ELR (cell line): ENCODE results near the gene TBP.
"Not testable (repeated sequence)": the region's sequence is repeated elsewhere in the genome, so short reads cannot be mapped to it uniquely, and the experiment has no call there.

Experiments
- DNase-seq: peaks from one replicate; pipeline ENCODE4 v3.0.0-alpha.2; 2015; ENCODE audit warnings: low read depth

Gene TBP

DNA sequence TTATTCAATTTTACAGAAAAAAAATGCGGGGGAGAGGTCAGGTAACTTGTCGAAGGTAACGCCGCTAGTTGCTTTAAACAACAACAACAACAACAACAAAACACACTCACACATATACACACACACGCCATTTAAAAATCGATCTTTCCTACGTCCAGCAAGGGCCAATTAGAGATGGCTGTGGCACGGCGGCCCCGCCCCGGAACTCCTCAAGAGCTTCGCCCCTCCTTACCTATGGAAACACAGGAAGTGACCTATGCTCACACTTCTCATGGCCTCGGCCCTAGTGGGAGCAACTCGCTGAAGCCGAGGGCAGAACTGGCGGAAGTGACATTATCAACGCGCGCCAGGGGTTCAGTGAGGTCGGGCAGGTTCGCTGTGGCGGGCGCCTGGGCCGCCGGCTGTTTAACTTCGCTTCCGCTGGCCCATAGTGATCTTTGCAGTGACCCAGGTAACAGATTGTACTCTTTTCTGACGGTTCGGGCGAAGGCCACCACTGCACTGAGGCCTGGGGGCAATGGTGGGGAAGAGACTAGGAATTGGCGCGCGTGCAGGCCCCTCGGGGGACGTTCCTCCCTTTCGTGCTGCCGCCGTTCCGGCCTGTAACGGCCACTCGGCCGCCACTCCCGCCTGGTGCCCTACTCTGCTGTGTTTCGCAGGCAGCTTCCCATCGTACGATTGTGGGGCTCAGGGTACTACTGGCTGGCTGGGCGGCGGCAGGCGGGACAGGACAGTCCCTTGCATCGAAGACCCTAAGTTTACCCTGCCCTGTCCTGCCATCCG, at the start of gene TBP:
Gene TBP (plus strand): TSS at position 357 of the 783 bp plus-strand sequence. CDS start 2,661 bp downstream, outside the sequence.
- DNase-seq: peak; percentile 99

GRCh38 chr6:170504479-170504878, 49.7 kb upstream of the TBP start:
- no peak for DNase-seq

- DNase-seq: no peak
Observed at GRCh38 chr6:170505306-170505705, 48.9 kb upstream of the TBP start.

DNA sequence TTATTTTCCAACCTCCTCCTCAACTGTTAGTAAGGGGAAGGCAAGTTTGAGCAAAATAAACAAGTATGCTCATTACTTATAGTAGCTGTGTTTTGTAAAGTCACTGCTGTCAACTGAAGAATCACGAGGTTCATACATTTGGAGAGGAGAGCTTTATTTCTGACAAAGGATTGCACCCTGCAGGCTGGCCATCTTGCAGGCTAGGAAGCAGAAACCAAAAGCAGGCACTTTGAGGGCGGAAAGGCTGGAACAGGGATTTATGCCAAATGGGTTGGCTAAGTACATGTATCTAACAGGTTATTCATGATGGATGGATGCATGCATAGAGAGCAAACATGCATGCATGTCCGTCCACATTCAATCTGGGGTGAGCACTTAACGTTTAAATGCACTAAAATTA, 47.7 kb upstream of the TBP start:
- DNase-seq: no peak

- not testable (repeated sequence) for DNase-seq
Observed at GRCh38 chr6:170507728-170508127, 46.4 kb upstream of the TBP start.

- DNase-seq: not testable (repeated sequence)
Observed at GRCh38 chr6:170508275-170508674, 45.9 kb upstream of the TBP start.

DNA sequence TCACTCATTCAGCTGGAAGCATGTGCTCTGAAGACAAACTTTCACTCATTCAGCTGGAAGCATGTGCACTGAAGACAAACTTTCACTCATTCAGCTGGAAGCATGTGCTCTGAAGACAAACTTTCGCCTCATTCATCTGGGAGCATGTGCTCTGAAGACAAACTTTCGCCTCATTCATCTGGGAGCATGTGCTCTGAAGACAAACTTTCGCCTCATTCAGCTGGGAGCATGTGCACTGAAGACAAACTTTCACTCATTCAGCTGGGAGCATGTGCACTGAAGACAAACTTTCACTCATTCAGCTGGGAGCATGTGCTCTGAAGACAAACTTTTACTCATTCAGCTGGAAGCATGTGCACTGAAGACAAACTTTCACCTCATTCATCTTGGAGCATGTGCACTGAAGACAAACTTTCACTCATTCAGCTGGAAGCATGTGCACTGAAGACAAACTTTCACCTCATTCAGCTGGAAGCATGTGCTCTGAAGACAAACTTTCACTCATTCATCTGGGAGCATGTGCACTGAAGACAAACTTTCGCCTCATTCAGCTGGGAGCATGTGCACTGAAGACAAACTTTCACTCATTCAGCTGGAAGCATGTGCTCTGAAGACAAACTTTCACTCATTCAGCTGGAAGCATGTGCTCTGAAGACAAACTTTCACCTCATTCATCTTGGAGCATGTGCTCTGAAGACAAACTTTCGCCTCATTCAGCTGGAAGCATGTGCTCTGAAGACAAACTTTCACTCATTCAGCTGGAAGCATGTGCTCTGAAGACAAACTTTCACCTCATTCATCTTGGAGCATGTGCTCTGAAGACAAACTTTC, 45.1 kb upstream of the TBP start:
- not testable (repeated sequence) for DNase-seq

GRCh38 chr6:170509723-170510018, 44.5 kb upstream of the TBP start:
- DNase-seq: no peak

DNA sequence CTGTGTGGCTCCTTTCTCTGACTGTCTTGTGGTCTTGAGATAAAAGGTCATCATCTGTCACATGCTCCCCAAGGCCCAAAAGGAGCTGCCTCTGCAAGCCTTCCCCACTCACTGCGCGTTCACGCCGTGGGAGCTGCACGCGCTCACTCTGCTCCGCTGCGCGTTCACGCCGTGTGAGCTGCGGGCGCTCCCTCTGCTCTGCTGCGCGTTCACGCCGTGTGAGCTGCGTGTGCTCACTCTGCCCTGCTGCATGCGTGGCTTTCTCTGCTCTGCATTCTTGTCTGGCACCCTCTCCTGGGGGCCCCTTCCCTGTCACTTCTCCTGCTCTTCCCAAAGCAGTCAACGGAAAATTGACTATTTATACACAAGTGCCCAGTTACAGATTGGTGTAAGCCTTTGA, 43.5 kb upstream of the TBP start:
- DNase-seq: no peak

GRCh38 chr6:170512249-170512648, 41.9 kb upstream of the TBP start:
- no peak for DNase-seq

DNA sequence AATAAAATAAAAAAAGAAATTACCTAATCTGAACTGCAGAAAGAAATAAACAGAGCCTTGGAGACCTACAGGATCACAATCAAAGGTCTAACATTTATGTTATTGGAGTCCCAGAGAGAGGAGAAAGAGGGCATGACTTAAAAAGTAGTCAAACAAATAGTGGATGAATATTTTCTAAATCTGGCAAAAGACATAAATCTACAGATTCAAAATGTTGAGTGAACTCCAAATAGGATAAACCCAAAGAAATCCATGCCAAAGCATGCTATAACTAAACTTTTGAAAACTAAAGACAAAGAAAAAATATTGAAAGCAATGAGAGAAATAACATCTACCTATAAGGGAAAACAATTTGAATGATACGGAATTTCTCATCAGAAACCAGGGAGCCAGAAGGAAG, 39.3 kb upstream of the TBP start:
- DNase-seq: no peak

GRCh38 chr6:170516783-170517616, 37.2 kb upstream of the TBP start:
- DNase-seq: peak; percentile 85

DNA sequence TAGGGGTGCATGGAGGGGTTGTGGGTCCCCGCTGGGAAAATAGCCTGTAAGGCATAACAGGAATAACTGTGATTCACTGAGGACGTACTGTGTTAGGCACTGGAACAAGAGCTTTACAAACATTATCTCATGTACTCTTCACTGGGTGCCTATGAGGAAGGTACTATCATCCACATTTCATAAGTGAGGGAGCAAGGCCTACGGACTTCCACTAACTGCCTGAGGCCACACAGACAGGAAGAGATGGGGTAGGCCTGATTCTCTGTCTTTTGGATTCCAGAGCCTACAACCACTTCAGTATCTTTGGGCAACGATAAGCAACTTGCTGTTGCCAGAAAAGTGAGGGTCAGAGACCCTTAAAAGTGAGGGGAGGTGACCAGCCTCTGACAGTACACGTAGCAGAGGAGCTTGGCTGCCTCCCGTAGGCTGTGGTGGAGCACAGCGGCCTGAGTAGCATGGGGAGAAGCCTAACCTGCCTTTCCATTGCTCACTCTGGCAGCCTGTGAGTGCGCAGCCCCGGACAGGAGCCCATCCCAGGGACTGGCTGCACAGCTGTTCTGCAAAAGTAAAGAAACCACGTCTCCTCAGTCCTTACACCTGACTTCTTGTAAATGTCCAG, 31.5 kb upstream of the TBP start:
- peak; percentile 32 for DNase-seq

DNA sequence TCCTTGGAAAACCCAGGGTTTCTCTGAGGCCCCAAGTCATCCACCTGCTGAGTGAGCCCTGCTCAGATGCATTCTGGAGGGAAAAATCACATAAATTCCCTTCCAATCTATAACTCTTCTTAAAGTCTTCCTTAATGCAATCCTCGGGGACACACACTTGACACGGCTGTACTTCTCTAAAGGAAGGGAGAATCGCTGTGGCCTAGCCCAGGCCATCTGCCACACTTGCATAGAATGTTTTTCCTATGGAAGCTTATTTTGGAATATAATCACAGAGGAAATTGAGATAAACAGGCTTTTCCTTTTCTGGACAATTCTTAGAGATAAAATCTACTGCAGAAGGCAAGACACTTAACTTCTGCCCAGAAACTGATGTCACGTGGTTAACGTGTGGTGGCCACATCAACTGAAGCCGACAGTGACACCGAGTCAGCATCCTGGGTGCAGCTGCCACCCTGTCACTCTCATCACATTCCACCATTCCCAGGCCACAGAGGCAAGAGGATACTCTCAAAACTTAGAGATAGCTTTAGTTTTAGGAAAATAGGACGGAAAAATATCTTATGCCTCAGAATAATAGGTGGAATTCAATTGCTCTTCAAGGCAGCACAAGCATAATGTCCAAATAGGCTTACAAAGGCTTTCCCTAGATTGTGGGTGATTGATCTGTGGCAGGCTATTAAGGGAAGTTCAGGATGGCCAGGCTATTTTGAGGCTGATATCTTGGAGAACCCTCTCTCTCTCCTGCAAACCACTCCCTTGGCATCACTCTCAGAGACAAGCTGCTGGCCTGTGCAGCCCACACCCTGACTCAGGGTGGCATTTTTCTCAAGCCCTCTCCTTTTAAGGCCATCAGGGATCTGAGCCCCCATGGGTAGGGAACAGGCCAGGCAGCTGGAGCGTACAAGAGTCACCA, 30.7 kb upstream of the TBP start:
- no peak for DNase-seq

DNA sequence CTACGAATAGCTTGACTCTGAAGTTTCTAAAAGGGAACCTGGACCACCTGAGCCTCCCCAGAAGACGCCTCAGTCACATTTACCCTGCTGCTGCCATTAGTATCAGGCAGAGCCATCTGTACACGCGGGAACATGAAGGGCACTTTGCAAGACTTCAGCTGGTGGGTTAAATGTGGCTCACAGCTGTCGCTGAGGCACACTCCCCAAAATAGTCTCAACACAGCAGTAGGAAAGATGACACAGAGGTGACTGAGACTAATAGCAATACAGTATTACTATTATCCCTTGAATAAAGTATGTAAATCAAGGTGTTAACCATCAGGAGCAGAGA, 30.0 kb upstream of the TBP start:
- no peak for DNase-seq

DNA sequence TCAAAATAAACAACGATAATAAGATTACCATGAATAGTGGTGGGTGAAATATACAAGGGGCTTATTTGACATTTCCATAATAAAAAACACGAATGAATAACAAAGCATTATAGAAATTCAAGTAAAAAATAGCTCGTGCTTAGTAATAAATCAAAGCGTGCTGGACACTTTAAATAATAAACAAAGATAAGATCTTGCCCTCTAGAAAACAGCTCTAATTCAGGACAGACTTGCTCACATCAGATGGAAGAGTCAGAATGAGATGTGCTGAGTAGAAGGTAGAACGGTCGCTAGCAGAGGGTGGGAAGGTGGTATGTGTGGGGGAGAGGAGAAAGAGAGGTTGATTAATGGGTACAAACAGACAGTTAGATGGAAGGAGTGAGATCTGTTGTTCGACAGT, 28.4 kb upstream of the TBP start:
- no peak for DNase-seq

DNA sequence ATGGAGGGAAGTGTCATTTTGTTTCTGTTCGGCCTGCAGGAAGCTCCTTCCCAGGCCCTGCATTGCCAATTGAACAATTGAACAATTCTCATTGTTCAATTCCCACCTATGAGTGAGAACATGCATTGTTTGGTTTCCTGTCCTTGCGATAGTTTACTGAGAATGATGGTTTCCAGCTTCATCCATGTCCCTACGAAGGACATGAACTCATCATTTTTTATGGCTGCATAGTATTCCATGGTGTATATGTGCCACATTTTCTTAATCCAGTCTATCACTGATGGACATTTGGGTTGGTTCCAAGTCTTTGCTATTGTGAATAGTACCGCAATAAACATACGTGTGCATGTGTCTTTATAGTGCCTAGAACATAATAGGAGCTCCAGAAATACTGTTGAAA, 26.2 kb upstream of the TBP start:
- not testable (repeated sequence) for DNase-seq

DNA sequence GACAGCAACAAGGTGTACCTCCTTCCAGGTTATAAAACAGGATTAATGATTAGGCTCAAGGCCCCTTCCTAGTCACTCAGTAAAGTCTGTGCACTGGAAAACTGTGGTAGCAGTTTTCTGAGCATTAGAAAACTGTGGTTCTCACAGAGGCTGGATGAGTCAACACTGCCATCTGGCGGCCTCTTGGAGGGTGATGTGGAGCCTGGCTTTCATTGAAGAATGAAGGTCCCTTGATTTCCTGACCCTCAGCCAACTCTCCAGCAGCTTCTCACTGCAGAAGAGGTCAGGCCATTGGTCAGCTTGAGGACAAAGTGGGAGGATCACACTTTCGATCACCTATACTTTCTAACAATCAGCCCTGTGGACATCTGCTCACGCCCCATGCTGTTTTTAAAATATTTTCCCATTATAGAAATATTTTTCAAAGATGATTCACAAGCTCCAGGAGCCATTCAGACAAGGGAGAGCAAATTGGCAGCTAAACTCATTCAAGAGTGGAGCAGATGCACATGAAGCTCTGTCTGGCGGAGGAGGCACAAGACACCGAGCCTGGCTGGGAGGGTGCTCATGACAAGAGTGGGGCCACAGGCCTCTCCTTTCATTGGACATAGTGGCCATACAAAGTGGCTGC, 24.2 kb upstream of the TBP start:
- peak; percentile 76 for DNase-seq

GRCh38 chr6:170532867-170533488, 21.2 kb upstream of the TBP start:
- no peak for DNase-seq

DNA sequence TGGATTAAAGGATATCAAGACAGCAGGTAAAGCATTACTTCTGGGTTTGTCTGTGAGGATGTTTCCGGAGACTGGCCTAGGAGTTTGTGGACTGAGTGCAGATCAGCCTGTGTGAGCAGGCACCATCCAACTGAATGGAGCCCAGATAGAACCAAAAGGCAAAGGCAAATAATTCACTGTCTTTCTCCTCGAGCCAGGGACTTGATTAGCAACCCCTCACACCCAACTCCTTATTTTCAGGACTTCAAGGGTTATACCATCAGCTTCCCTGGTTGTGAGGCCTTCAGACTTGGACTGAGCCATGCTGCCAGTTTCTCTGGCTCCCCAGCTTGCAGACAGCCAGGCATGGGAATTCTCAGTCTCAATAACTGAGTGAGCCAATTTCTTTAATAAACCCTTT, 20.4 kb upstream of the TBP start:
- no peak for DNase-seq
